H1 (cell line): Measurements from ENCODE around the gene CYP11A1. TPM values are rescaled to one million over a fixed set of nuclear protein-coding genes. Genes with fewer than 3 reads are reported as not detected.

Source experiments
- CTCF ChIA-PET: fragments of 300-600 bp; sonication (Branson Sonifier 250); formaldehyde crosslinking; loops from one replicate; lab custom pipeline; 2021; ENCODE audit not compliant: partially characterized antibody; lab: Charles Lee
- POLR2A ChIA-PET: fragments of 300-600 bp; sonication (Branson Sonifier 250); formaldehyde crosslinking; loops from one replicate; lab custom pipeline; 2021; ENCODE audit warnings: inconsistent platforms; ENCODE audit not compliant: partially characterized antibody; lab: Charles Lee
- DNase-seq, 2 experiments: peaks; one replicate each; pipeline versions ENCODE4 v3.0.0 to v3.0.0-alpha.2; 2010 to 2022; ENCODE audit warnings: low spot score in 2 of 2, low read depth in 1 of 2, mixed read lengths in 1 of 2
- FAIRE-seq: peaks from 2 replicates; lab custom pipeline; 2011; peaks lifted over from hg19 to GRCh38; lab: Jason Lieb, UNC
- H2AFZ ChIP-seq: 2 replicates; pipeline ENCODE4 v1.8.1; 2012; ENCODE audit warnings: low read length, inconsistent platforms
- H2AK5ac ChIP-seq: 2 replicates; pipeline ENCODE4 v1.6.1; 2013; ENCODE audit warnings: low read depth, low read length
- H2BK120ac ChIP-seq: replicated peaks from 2 replicates; pipeline ENCODE3; 2013; ENCODE audit warnings: low read depth, low read length, inconsistent platforms
- H2BK12ac ChIP-seq: 2 replicates; pipeline ENCODE4 v1.6.1; 2013; ENCODE audit warnings: low read depth, low read length
- H2BK15ac ChIP-seq: 2 replicates; pipeline ENCODE4 v1.6.1; 2013; ENCODE audit warnings: low read length
- H2BK20ac ChIP-seq: 2 replicates; pipeline ENCODE4 v1.6.1; 2013; ENCODE audit warnings: low read length
- H2BK5ac ChIP-seq: 2 replicates; pipeline ENCODE4 v1.6.1; 2013; ENCODE audit warnings: low read depth, low read length
- H3K14ac ChIP-seq: 2 replicates; pipeline ENCODE4 v1.6.1; 2013; ENCODE audit warnings: inconsistent platforms; ENCODE audit not compliant: insufficient read length
- H3K18ac ChIP-seq: 2 replicates; pipeline ENCODE4 v1.6.1; 2013; ENCODE audit warnings: low read length; ENCODE audit errors: extremely low read depth
- H3K23ac ChIP-seq: 2 replicates; pipeline ENCODE4 v1.6.1; 2013; ENCODE audit warnings: inconsistent platforms; ENCODE audit not compliant: insufficient read length
- H3K23me2 ChIP-seq: 2 replicates; pipeline ENCODE4 v1.6.1; 2013; ENCODE audit warnings: low read depth, low read length
- H3K27ac ChIP-seq: 2 replicates; pipeline ENCODE4 v1.6.1; 2011; ENCODE audit warnings: low read depth, low read length, inconsistent platforms
- H3K27me3 ChIP-seq, 4 experiments: replicated peaks in 1 of 4; 1 replicate in 1 of 4; 2 replicates in 3 of 4; pipeline versions ENCODE4 v1.6.1 to v1.8.1; 2011 to 2013; ENCODE audit warnings: low read length in 3 of 4, mild to moderate bottlenecking in 3 of 4, inconsistent platforms in 2 of 4, mixed read lengths in 2 of 4, moderate library complexity in 1 of 4; ENCODE audit not compliant: control insufficient read depth in 3 of 4, insufficient read depth in 3 of 4; ENCODE audit errors: extremely low read depth in 1 of 4
- H3K36me3 ChIP-seq, 4 experiments: 2 replicates each; pipeline versions ENCODE4 v1.6.1 to v1.8.1; 2011 to 2013; ENCODE audit warnings: mild to moderate bottlenecking in 4 of 4, low read length in 3 of 4, moderate library complexity in 2 of 4, control low read depth in 1 of 4, inconsistent platforms in 1 of 4; ENCODE audit not compliant: insufficient read depth in 4 of 4, control insufficient read depth in 2 of 4
- H3K4ac ChIP-seq: replicated peaks from 2 replicates; pipeline ENCODE3; 2013; ENCODE audit warnings: low read length, low read depth, mixed read lengths, inconsistent platforms; ENCODE audit not compliant: insufficient read length
- H3K4me1 ChIP-seq, 4 experiments: replicated peaks in 1 of 4; 1 replicate in 1 of 4; 2 replicates in 3 of 4; pipeline versions ENCODE4 v1.6.1 to v1.8.1; 2011 to 2013; ENCODE audit warnings: low read length in 3 of 4, inconsistent platforms in 2 of 4, mixed read lengths in 1 of 4; ENCODE audit not compliant: insufficient read depth in 4 of 4, control insufficient read depth in 3 of 4
- H3K4me2 ChIP-seq, 2 experiments: 2 replicates each; pipeline versions ENCODE4 v1.6.1 to v1.8.1; 2011 to 2013; ENCODE audit warnings: low read depth in 2 of 2, low read length in 2 of 2, control low read depth in 1 of 2, inconsistent platforms in 1 of 2, mild to moderate bottlenecking in 1 of 2; ENCODE audit not compliant: insufficient read depth in 1 of 2
- H3K4me3 ChIP-seq, 4 experiments: fragments of 200-600, 300-600 bp in 1 of 4; sonication (generic), shearing (Covaris generic), sonication (Bioruptor Twin) in 1 of 4; 2 replicates each; pipeline versions ENCODE4 v1.5.1 to v1.8.1; 2011 to 2016; ENCODE audit warnings: low read length in 4 of 4, low read depth in 3 of 4, control low read depth in 2 of 4, inconsistent platforms in 2 of 4, mild to moderate bottlenecking in 2 of 4, mixed read lengths in 1 of 4, moderate library complexity in 1 of 4; ENCODE audit not compliant: insufficient read depth in 2 of 4; ENCODE audit errors: extremely low read depth in 1 of 4
- H3K56ac ChIP-seq: replicated peaks from 2 replicates; pipeline ENCODE3; 2013; ENCODE audit warnings: low read depth, mild to moderate bottlenecking, mixed read lengths, low read length, inconsistent platforms; ENCODE audit not compliant: insufficient read length
- H3K79me1 ChIP-seq: 2 replicates; pipeline ENCODE4 v1.6.1; 2013; ENCODE audit warnings: low read depth, low read length, control low read depth
- H3K79me2 ChIP-seq, 2 experiments: 2 replicates each; pipeline versions ENCODE4 v1.6.1 to v1.8.1; 2012 to 2013; ENCODE audit warnings: low read length in 2 of 2, mild to moderate bottlenecking in 2 of 2, inconsistent platforms in 1 of 2; ENCODE audit not compliant: insufficient read depth in 2 of 2, control insufficient read depth in 1 of 2
- H3K9ac ChIP-seq, 4 experiments: replicated peaks in 1 of 4; 1 replicate in 1 of 4; 2 replicates in 3 of 4; pipeline versions ENCODE4 v1.6.1 to v1.8.1; 2011 to 2013; ENCODE audit warnings: low read depth in 3 of 4, low read length in 3 of 4, control low read depth in 2 of 4, mild to moderate bottlenecking in 2 of 4, moderate library complexity in 2 of 4, inconsistent platforms in 1 of 4; ENCODE audit errors: extremely low read depth in 1 of 4
- H3K9me3 ChIP-seq, 2 experiments: 2 replicates each; pipeline versions ENCODE4 v1.6.1 to v1.8.1; 2012 to 2013; ENCODE audit warnings: mild to moderate bottlenecking in 2 of 2, moderate library complexity in 2 of 2, control low read depth in 1 of 2, inconsistent platforms in 1 of 2, low read depth in 1 of 2, low read length in 1 of 2, mixed read lengths in 1 of 2; ENCODE audit not compliant: insufficient read depth in 2 of 2
- H4K20me1 ChIP-seq, 2 experiments: replicated peaks in 1 of 2; 2 replicates each; pipeline versions ENCODE3 to v1.8.1; 2011 to 2013; ENCODE audit warnings: inconsistent platforms in 2 of 2, low read length in 2 of 2, mild to moderate bottlenecking in 1 of 2; ENCODE audit not compliant: insufficient read depth in 2 of 2, control insufficient read depth in 1 of 2
- H4K5ac ChIP-seq: 2 replicates; pipeline ENCODE4 v1.6.1; 2013; ENCODE audit warnings: low read length, low read depth, mixed read lengths, inconsistent platforms; ENCODE audit not compliant: insufficient read length
- H4K8ac ChIP-seq: 2 replicates; pipeline ENCODE4 v1.8.0; 2013; ENCODE audit warnings: mild to moderate bottlenecking, moderate library complexity, low read length, inconsistent platforms; ENCODE audit not compliant: insufficient read depth; ENCODE audit errors: extremely low read depth
- H4K91ac ChIP-seq: replicated peaks from 2 replicates; pipeline ENCODE3; 2013; ENCODE audit warnings: low read length, mixed read lengths, inconsistent platforms; ENCODE audit not compliant: insufficient read length
- RXRA ChIP-seq: IDR thresholded peaks from 2 replicates; pipeline ENCODE4 v1.6.1; 2011; ENCODE audit warnings: low read depth, mild to moderate bottlenecking, low read length, moderate library complexity; ENCODE audit not compliant: insufficient read depth
- WGBS, 2 experiments: shearing (Covaris generic) in 1 of 2; methylation state at CpG; one replicate each; pipeline versions ENCODE4 v1.1.6 to v1.1.7; 2013 to 2015; ENCODE audit warnings: low lambda C conversion rate in 2 of 2, mixed read lengths in 2 of 2, inconsistent platforms in 1 of 2, low coverage in 1 of 2, missing lambda C conversion rate in 1 of 2; ENCODE audit not compliant: insufficient replicate concordance in 2 of 2, insufficient coverage in 1 of 2, insufficient read length in 1 of 2; ENCODE audit errors: extremely low coverage in 1 of 2, missing lambda C conversion rate in 1 of 2; 5-methylcytosine and 5-hydroxymethylcytosine counted together
- polyA plus RNA-seq, 7 experiments: library from polyadenylated mRNA; depleted of rRNA in 3 of 7; stranded (reverse) in 5 of 7; unstranded in 2 of 7; fragments of >200 nt in 5 of 7; fragments of 200-250 nt in 2 of 7; gene quantifications; 1 replicate in 5 of 7; 2 replicates in 1 of 7; 4 replicates in 1 of 7; pipeline versions ENCODE4 v1.2.1 to v1.2.3, GENCODE V29; 2011 to 2013; ENCODE audit warnings: missing spikeins in 2 of 7, mixed read lengths in 2 of 7
- total RNA-seq: library from RNA; stranded (reverse); fragmentation: NEBNext Ultra II Directional; extraction: Animal tissue kit (Norgen Biotek cat#: 25700); gene quantifications from 2 replicates; pipeline ENCODE4 v1.2.1, GENCODE V29; 2021

CYP11A1 gene
- total and polyA plus RNA-seq, 2 of the 8 experiments (the other 6 are each of a cell fraction or from before 2014, with no cell fraction given): 1.9 to 7.2 TPM

- Histone ChIP-seq H3K27me3 (no peaks in the 10 kb centered on the region; a peak in 1 of 7 replicates), H3K79me1 (no peaks in the 10 kb centered on the region), H3K23me2 (no peaks in the 10 kb centered on the region), H3K56ac (no peak overlapping the region), H2BK120ac (no peak overlapping the region), H3K36me3 (no peaks in the 10 kb centered on the region; a peak in 1 of 8 replicates)
- TF ChIP-seq RXRA: no peak
- TF ChIP-seq, all 59 proteins: peak for 0
- H3K18ac ChIP-seq: no peak overlapping the region
- H3K23ac ChIP-seq: no peak overlapping the region
- no peak overlapping the region for H2AK5ac ChIP-seq
- no peak overlapping the region for H2BK20ac ChIP-seq
- H4K8ac ChIP-seq: no peak overlapping the region; the same call in 1 of the 2 replicates
- no peaks in the 10 kb centered on the region; a peak in 1 of 7 replicates for H3K4me1 ChIP-seq
- no peak overlapping the region for H4K5ac ChIP-seq
- no peak overlapping the region for H3K4me3 ChIP-seq
- 0 out of 2 replicates have a peak overlapping the region, but pooled peaks have one; percentile 18 for H2BK12ac ChIP-seq
- WGBS, 2 experiments: 83% methylated on average over 1 of the region's 1 CpG; no CpG with 5 or more reads in 1 of the 2 experiments
- H3K79me2 ChIP-seq: no peaks in the 10 kb centered on the region
- H4K20me1 ChIP-seq: no peaks in the 10 kb centered on the region
- no peaks in the 10 kb centered on the region for H3K9me3 ChIP-seq
- H4K91ac ChIP-seq: no peak overlapping the region
- H2AFZ ChIP-seq: no peak overlapping the region
- no peak for FAIRE-seq
- ChIA-PET CTCF (interaction anchor here (1.2 to 9.4 kb wide), 2 partner anchors 13 to 280 kb away, joined by 4 to 75 read pairs; no protein-coding TSS in a partner anchor), POLR2A (no interaction called here)
- no peak overlapping the region for H3K4ac ChIP-seq
- no peak overlapping the region for H3K27ac ChIP-seq
- H3K14ac ChIP-seq: no peak overlapping the region
- 0 out of 2 replicates have a peak overlapping the region, but pooled peaks have one; percentile 37 for H2BK15ac ChIP-seq
- H3K9ac ChIP-seq: no peak overlapping the region
- DNase-seq: no peak
- no peak overlapping the region for H3K4me2 ChIP-seq
- no peak overlapping the region for H2BK5ac ChIP-seq
Measured at GRCh38 chr15:74334127-74334526, 33.3 kb downstream of the CYP11A1 start.
